Measurements from ENCODE around the gene KRTAP1-4.

DNA sequence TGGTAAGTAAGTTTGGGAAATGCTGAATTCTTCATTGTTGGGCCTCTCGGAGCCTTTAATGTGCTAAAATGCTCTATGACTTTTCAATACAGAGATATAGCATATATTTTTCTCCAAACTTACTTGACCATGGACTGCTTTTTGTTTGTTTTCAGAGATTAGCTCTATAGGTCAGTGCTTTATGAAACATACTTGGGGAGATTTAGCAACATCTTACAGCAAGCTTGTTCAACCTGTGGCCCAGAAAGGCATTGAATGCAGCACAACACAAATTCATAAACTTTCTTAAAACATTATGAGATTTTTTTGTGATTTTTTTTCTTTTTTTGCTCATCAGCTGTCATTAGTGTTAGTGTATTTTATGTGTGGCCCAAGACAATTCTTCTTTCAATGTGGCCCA is 20.1 kb downstream of the KRTAP1-4 start:
- TF ChIP-seq ZNF274 (IDR thresholded peaks at IDR 0.05; ENCODE audit: low read depth, low read length) (no peak), SUZ12 (IDR thresholded peaks at IDR 0.05; ENCODE audit: extremely low read depth, insufficient read depth, insufficient read length) (no peak), YY1 (IDR thresholded peaks at IDR 0.05; ENCODE audit: insufficient read depth, insufficient read length) (no peak)
